Lung microvascular endothelial cell (primary cell): Measurements from ENCODE around the gene ITFG2. TPM values are rescaled to one million over a fixed set of nuclear protein-coding genes. Genes with fewer than 3 reads are reported as not detected.

Source experiments
- DNase-seq, 2 donors: peaks; one replicate each; pipeline versions ENCODE4 v3.0.0 to v3.0.0-alpha.2; 2010; ENCODE audit warnings: low read depth in 2 of 2
- total RNA-seq: library from RNA; depleted of rRNA; stranded (reverse); fragments of >200 nt; gene quantifications from 2 replicates; pipeline ENCODE4 v1.2.1, GENCODE V29; 2014

The ITFG2 gene
- total RNA-seq, 1 donor from 2014 or later = 12.1 TPM

GRCh38 chr12:2795291-2796186 lies 16.9 kb upstream of the ITFG2 start:
- DNase-seq = peak; percentile 66 to 69

GRCh38 chr12:2796187-2796666 lies 16.2 kb upstream of the ITFG2 start:
- peak in 1 of 2 donors; percentile 11 for DNase-seq

DNA sequence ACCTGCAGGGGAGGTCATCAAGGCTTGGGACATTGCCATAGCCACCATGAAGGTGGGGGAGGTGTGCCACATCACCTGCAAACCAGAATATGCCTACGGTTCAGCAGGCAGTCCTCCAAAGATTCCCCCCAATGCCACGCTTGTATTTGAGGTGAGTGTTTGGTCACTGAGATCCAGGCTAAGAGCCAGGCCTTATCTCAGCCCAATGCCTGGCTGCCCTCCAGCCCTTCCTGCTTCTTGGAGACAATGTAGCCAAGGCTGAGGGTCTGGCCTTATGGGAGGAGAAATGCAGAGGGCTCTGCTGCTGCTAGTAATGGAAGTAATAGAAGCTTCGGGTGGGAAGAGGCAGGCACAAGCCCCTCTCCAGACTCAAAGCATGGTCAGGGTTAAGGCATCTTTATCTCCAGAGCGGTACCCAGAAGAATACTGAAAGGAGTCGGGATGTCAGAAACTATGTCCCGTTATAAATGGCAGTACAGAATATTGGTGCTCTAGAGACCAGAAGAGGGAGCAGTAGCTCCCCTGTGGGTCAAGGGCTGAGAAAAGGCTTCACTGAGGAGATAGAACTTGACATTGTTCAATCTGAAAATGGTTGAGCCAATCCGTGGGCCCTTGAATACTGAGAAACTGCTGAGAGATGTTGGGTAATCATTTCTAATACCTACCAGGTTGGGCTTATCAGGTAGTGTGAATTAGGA lies 14.6 kb upstream of the ITFG2 start:
- peak; percentile 7 to 61 for DNase-seq

DNA sequence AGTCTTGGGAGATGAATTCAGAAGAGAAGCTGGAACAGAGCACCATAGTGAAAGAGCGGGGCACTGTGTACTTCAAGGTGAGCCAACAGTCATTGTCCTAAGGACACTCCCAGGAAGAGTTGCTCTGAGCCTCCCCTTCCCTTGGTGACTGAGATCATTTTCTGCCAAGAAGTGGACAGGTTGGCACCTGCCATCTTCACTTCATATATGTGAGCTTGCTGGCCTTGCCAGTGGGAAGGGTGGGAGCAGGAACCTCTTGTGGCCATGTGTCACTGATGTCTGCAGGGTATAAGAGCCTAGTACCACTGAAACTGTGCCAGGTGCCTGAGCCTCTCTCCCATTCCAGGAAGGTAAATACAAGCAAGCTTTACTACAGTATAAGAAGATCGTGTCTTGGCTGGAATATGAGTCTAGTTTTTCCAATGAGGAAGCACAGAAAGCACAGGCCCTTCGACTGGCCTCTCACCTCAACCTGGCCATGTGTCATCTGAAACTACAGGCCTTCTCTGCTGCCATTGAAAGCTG lies 12.4 kb upstream of the ITFG2 start:
- no peak for DNase-seq

GRCh38 chr12:2801044-2801783 lies 11.3 kb upstream of the ITFG2 start:
- DNase-seq = no peak

GRCh38 chr12:2803635-2804392 lies 8.7 kb upstream of the ITFG2 start:
- no peak for DNase-seq

DNA sequence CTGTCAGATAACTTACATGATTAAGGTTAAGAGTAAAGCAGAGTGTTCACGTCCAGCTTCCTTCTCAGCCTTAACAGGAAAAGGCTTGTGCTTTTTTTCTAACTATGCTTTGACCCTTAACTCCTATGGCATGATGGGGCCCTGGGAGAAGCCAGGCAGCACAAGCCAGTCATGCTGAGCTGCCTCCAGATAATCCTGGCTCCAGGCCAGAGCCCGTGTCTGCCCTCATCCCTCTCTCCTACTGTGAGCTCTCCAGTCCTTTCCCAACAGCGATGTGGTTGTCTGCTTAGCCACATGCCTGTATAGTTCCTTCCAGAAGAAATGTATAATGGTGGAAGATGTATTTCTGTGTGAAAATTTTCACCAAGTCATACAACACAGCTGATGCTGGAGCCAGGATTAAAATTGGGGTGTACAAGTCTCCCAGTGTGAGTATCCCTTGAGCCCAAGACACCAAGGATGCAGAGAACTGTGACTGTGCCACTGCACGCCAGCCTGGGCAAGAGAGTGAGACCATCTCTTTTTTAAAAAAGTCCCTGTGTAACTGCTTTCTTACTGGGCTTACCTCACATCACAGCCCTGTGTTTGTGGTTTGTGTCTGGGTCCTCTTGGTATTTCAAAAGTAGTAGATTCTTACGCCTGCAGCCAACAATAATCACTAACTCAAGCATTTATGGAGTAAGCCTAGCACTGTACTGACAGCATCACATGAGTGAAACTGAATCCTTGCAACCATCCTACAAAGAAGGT lies 7.9 kb upstream of the ITFG2 start:
- peak; percentile 38 to 62 for DNase-seq

DNA sequence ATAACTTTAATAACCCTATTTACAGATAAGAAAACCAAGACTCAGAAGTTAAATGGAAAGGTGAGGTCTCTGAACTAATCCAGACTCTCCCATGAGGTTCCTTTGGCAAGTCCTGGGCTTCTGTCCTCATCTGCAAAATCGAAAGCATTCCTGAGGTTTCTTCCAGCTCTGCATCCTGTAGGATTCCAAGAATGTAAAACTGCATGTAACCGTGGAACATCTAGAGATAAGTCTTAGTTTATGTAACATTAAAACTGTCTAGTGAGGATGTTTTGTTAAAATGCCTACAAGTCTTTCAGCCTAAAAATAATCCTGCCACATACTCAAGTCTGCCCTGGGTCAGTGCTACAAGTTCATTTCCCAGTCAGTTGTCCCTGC lies 7.3 kb upstream of the ITFG2 start:
- no peak for DNase-seq

GRCh38 chr12:2806700-2807099 lies 5.8 kb upstream of the ITFG2 start:
- DNase-seq = peak in 1 of 2 donors; percentile 12

DNA sequence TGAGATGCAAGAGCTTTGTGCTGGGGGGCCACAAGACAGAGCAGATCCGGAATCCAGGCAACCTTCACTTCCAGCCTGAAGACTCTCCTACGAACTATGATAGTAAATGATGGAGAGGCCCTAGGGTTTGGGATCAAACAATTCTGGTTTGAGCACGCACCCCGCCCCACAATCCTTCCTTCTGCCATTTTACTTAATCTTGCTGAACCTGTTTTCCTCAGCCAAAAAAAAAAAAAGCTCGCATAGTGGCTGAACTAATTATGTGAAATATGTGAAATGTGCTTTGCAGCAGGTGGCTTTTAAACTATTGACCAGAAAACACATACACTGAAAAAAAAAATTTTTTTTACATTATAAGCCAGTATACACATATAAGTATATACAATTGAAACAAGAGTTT lies 667 bp upstream of the ITFG2 start:
- DNase-seq = no peak

DNA sequence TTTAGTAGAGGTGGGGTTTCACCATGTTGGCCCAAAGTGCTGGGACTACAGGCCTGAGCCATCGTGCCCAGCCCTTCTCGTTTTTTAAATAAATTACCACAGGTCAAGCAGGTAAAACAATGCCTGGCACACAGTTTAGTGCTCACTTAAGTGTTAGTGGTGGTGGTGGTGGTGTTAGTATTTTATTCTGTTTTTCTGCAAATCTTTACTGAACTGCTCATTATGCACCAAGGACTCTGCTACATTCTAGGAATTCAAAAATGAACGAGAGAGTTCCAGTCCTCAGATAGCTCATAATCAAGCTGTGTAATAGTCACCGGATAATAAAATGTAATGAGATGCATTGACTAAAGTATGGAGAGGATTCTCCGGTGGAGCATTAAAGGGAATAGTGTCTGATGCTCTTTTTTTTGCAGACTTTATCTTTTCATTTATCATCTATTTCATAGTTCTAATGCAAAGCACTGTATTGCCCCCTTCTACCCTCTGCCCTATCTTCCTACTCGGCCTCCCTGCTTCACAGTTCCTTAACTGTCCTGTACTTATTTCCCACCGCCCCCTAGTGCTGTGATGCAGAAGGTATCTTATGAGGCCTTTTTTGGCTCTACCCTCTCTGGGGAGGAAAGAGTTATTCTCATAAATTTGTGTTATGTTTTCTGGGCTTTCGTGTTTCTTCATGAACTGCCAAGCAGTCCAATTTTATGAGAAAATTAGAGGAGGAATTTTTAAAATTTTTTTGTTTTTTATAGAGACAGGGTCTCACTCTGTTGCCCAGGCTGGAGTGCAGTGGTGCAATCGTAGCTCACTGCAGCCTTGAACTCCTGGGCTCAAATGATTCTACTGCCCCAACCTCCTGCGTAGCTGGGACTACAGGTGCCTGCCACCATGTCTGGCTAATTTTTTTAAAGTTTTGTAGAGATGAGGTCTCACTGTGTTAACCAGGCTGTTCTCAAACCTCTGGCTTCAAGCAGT lies 1.0 kb downstream of the ITFG2 start:
- DNase-seq = peak; percentile 65 to 84

DNA sequence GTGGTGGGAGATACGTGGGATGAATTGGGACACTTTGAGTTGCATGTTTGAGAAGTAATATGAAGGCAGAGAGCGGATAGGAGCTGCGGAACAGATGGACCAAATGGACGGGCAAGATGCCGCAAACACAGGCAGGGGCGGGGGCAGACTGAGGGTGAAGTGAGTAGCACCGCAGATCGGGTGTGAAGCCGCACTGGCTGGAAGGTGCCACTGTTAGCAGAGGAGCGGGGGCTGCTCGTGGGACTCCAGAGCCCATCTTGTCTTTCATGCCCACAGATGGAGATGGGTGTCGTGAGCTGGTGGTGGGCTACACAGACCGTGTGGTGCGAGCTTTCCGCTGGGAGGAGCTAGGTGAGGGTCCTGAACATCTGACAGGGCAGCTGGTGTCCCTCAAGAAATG lies 7.3 kb downstream of the ITFG2 start:
- DNase-seq = no peak

GRCh38 chr12:2820432-2820831 lies 8.0 kb downstream of the ITFG2 start:
- DNase-seq = no peak

DNA sequence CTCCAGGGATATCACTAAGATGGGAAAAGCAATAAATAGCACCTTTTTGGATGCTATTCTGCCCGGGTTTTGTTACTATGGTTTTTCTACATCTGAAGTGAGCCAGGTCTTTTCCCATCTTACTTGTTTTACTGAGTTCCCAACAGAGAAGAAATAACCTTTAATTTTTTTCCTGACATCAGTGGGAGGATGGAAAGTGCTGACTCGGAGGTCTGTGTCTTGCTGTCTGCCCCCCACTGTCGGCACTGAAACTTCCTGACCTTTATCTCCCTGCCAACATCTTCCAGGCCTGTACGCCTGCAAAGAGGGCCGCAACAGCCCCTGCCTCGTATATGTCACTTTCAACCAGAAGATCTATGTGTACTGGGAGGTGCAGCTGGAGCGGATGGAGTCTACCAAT lies 11.0 kb downstream of the ITFG2 start:
- DNase-seq = no peak

- DNase-seq = no peak
Observed at GRCh38 chr12:2824541-2824940, 12.1 kb downstream of the ITFG2 start.

GRCh38 chr12:2825132-2825531 lies 12.7 kb downstream of the ITFG2 start:
- no peak for DNase-seq

DNA sequence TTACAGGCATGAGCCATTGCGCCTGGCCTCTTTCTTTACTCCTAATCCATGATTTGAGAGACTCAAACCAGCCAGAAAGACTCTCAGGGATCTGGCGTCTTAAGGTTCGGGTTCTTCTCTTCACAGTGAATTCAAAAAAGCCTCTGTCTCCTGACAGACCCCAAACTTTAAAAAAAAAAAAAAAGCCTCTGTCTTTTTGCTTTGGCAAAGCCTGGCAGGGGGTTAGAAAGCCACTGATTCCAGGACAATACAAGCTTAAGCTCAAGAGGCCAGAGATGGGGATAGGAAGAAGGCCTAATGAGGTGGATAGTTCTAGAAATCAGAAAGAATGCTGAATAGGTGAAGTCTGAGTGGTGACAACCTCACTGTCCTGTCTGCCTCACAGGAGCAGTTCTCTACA lies 13.6 kb downstream of the ITFG2 start:
- no peak for DNase-seq

- peak in 1 of 2 donors; percentile 57 for DNase-seq
Observed at GRCh38 chr12:2826721-2827515, 14.4 kb downstream of the ITFG2 start.
